HG03442 (cell line): ENCODE measurements around the gene SLC9A3.

ENCODE experiments used
- ATAC-seq: cut with Tn5 transposase; IDR thresholded peaks from one replicate; pipeline ENCODE4 v1.9.1; 2021; ENCODE audit warnings: mild to moderate bottlenecking, moderate library complexity; ENCODE audit not compliant: unreplicated experiment

SLC9A3 gene

DNA sequence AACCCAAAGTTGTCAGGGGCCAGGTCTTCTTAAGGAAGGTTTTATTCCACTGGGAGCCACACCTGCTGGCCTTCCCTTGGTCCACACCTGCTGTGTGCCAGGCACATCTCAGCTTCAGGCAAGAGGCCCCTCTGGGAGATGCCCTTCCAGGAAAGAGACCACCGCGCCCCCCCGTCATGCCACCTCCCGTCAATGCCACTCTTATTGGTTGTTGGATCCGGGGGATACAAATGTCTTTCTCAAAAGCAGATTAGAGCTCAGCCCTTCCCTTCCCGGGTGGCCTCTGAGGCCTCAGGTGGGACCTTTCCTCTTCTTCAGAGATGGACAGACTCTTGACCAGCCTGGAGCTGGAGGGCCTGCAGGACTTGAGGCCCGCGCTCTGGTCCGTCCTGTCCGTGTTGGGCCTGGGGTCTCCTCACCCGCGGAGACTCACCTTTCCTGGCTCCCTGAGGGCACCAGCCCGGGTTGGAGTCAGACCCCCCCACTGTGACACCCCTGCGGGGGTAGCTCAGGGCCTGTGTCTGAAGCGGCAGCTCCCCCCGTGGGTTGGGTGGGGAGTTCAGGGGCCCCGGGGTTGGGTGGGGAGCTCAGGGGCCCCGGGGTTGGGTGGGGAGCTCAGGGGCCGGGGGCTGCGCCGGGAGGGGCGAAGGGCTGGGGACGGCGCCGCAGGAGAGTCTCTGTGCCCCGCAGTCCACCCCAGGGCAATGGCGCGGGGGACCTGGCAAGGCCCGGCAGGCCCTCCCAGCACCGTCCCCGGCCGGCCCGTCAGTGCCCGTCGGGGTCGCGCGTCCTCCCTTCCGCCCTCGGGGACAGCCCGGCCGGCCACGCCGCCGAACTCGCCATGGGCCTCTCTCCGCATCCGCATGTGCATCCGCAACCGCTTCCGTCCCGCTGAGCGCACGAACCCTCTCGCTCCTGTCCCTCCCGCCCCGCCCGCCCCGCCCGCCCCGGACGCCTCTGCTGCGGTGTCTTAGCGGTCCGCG is 3.7 kb upstream of the SLC9A3 start:
- no peak for ATAC-seq

DNA sequence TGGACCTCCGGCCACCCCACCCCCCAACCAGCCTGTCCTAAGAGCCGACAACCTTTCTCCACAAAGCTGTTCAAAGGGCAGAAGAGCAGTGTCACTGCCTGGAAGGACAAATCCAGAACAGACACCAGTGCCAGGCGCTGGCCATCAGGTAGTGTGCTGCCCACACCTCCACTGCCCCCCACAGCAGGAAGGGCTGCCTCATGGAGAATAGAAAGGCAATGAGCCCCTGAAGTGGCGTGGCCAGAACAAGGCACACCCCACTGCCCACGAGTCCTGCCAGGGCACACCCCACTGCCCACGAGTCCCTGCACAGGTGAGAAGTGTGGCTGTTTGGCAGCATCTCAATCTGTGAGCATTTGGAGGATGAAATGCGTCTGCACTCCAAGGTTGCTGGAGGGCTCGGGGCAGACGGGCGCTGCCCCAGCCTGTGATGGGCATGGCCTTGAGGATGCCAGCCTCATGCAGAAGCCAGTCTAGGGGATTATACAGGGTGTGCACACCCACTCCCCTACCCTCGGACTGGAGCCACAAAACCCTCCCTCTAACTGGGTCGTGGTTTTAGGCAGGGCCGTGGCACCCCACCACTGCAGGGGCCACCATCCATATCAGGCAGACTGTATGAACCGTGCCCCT is 2.3 kb upstream of the SLC9A3 start:
- no peak for ATAC-seq

DNA sequence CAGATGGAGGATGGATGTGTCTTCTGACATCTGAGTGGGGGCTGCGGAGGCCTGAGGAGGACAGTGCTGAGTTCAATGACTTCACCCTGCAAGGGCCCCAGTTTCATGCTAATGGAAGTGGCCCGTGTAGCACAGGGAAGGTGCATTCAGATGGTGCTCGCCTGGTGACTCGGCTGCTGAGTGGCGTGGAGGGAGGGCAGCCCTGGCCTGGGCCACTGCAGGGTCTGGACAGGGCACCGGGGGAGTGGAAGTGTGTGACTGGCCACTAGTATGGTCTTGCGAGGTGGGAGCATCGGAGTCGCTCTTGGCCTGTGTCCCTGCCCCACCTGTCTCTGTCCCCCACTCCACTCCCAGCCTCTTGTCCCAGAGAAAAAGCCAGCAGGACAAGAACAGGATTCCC is 1.7 kb upstream of the SLC9A3 start:
- ATAC-seq = no peak

DNA sequence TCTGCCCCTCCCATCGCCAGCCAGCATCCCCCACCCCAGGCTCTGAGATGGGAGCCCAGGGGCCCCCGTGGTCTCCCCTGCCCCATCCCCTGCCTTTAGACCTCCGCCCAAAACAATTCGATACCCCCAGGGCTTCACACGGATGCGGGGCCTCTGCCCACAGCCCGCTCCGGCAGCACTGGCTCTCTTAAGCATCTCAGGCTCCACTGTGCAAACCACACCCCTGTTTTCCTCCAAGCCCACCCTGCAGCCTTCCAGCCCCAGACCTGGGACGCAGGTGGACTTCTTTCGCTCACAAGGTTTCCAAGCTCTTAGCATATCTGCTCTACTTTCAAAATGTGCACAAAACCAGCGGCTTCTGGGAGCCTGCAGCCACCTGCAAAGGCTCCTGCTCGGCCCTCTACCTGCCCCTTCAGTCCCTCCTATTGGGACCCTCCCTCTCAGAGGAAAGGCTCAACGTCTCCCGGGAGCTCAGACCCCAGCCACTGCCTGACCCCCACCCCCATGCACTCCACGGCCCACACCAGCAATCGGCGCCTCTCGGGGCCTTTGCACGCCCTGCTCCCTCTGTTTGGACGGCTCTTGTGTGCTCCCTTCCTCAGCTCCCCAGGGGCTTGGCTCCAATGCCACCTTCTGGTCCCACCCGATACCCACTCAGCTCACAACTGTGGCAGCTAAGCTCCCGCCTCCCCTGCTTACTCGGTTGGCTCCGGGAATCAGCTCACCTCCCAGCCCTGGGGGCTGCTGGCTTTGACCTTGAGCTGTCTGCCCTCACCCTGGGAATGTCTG is 918 bp upstream of the SLC9A3 start:
- no peak for ATAC-seq

DNA sequence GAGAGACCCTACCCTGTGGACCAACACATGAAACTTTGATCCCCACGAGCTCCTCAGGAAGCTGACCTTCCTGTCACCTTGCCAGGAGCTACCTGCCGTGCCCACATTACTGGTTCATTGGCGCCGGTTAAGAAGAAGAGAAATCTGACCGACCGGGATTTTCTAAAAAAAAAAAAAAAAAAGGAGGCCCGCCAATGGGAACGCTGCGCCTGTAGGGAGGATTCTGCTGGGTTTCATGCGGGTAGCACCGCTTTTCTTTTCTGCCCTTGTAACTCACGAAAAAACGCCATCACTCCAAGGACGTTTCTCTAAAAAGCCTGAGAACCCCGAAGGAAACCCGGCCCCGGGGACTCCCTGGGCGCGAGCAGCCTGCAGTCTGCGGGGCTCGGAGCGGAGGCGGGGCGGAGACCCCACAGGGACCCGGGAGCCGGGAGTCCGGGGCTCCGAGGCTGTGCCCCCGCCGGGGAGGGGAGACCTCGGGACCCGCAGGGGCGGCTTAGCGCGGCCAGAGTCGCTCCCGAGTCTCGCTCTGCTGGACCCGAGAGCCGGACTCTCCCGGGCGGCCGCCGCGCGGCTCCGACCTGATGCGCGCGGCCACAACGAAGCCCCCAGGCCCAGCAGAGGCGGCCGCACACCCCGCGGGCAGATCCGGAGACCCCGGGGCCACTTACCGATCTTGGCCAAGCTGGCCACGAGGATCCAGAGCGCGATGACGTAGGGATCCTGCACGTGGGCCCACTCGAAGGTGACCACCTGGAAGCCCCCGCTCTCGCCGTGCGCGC is 617 bp downstream of the SLC9A3 start:
- no peak for ATAC-seq

DNA sequence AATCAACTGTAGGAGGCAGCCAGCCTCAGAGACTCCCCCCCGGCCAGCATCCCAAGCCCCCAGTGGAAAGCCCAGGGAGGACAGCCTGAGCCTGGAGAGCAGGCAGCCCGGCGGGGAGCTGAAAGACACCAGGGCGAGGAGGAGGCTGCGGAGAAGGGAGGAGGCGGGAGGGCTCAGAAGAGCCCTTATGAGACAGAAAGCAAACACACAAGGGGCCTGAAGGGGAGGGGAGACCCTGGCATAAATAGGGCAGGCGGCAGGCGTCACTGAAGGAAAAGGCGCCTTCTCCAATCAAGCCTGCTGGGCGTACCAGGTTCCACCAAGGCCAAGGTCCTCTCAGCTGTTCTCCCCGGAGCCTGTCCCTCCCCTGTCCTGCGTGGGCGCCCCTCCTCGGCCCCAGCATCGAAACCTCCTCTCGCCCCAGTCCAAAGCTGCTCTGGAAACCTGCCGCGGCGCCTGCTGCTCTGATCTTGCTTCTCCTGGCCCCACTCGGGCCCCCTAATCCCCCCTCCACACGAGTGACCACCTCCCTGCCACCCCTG is 1.3 kb downstream of the SLC9A3 start:
- ATAC-seq = no peak

DNA sequence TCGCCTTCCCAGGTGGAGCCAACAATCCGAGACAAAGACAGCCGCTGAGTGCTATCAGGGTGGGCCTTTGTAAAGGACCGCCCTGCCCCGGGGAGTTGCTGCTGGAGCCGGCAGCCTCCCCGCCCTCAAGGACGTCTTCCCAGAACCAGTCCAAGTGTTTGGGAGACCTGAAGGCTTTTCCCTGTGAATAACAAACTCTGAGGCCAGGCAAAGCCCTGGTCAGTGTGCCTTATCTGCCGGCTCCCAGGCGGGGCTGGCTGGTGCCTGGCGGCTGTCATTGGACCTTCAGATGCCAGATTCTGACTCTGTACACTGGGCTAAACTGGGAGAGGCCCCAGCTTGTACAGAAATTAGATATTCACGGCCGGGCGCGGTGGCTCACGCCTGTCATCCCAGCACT is 2.1 kb downstream of the SLC9A3 start:
- ATAC-seq = no peak

DNA sequence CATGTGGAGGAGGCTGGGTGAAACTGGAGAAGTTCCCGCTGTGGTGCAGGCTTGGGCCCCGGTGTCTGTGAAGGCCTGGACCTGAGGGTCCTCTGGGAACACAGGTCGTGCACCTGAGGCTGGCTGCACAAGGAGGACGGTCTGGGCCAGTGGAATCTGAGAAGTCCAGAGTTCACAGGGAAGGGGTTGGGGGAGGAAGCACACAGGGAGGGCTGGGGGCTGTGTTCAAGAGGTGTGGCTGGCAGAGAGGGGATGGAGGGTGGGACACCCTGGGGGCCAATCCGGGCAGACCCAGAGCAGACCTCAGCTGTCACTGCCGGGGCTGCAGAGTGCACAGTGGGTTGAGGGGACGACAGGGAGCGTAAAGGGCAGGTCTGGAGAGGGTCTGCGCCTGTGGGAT is 2.6 kb downstream of the SLC9A3 start:
- no peak for ATAC-seq

DNA sequence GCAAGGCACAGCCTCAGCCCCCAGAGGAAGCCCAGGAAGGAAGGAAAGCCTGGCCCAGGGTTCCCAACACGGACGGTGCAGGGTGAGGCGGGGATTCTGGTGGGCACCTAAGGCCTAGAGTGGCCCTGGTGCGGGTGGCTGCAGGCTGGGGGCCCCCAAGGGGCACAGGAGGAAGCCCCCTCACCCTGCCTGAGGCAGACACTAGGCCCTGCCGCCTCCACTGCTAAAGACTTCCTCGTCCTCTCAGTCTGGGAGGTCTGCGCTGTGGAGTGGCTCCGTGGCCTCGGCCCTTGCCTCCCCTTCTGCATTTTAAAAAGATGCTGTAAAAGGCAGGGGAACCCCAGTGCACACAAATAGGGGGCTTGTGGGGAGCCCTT is 3.4 kb downstream of the SLC9A3 start:
- no peak for ATAC-seq

DNA sequence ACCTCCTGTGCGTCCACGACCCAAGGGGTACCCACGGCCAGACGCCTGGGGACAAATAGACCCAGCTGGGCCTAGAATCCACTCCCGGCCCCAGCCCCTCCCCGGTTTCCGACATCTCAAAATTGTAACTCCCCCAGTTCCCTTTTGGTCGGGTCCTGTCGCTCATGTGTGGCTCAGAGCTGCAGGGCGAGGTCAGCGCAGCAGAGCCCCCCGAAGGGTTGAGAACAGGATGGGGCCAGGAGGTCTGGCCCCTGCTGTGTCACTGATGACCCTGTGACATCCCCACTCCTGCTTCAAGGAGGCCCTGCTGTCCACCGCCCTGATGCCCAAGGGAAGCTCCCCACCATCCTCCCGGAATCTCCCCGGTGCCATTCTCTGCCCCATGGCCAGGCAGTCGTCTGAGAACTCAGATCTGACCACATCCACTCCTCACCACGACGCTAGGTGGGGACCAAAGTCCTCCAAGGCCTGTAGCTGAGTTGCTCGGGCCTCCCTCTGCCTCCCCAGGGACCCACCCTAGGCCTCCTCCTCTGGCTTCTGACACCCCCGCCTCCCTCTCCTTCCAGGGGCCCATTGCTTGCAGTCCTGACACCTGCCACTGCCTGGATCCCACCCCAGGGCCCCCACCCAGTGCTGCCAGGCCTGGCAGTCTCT is 3.9 kb downstream of the SLC9A3 start:
- no peak for ATAC-seq

DNA sequence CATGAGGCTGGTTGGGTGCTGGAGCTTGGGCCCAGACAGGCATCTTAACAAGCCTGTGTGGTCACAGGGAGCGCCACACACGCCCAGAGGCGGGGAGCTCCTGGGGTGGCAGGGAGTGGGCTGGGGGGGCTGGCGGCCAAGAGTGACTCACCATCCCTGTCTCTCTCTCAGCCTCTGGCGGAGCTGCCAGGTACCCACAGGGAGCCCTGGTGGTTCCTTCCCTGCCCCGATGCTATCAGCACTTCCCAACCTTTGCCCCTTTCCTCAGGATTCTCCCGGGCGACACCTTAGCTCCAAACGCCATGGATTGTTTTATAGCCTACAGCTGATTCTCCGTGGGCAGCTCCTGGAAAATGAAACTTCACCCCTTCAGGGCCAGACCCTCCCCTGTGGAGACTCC is 5.5 kb downstream of the SLC9A3 start:
- no peak for ATAC-seq

DNA sequence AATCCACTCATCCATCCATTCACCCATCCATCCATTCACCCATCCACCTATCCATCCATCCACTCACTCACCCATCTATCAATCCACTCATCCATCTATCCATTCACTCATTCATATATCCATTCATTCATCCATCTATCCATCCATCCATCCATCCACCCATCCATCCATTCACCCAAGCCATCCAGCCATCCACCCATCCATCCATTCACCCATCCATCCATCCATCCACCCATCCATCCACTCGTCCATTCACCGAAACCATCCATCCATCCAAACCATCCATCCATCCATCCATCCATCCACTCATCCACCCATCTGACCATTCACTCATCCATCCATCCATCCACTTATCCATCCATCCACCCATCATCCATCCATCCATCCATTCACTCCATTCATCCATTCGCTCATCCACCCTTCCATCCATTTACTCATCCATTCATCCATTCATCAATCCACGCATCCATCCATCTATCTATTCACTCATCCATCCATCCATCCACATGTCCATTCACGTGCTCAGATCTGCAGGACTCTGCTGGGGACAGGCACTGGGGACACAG is 6.6 kb downstream of the SLC9A3 start:
- no peak for ATAC-seq

DNA sequence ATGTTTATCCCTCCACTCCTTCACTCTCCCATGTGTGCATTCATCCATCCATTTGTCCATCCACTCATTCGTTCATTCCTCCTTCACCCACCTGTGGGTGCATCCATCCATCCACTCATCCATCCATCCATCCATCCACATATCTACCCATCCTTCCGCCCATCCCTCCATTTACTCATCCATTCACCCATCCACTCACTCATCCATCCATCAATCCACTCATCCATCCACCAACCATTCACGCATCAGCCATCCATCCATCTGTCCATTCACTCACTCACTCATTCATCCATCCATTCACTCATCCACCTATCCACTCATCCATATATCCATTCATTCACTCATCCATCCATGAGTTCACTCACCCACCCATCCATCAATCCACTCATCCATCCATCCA is 7.3 kb downstream of the SLC9A3 start:
- no peak for ATAC-seq

DNA sequence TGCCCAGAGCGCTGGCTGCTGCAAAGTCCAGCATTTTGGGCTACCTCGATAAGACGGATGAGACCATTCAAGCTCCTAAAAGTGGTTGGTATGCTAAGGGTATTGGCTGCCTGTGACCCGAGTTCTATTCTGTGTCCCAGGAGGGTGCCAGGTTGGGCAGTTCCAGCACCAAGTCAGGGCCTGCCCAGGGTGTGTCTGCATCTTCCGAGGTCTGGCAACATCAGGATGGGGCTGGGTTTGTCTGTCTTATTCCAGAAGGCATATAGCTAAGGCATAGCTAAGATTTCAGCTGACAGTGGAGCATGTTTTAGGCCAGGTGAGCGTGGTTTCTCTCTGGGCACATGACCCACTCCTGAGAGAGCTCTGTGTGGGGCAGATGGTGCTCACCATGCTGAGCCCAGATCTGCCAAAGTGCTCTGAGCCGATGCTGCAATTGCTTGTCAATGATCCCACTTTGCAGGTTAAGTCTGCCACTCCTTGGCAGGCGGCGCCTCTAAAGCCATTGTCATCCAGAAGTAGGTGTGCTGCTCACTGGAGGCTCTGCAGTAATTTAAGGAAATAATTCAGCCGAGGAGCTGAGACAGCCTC is 7.8 kb downstream of the SLC9A3 start:
- ATAC-seq = no peak

DNA sequence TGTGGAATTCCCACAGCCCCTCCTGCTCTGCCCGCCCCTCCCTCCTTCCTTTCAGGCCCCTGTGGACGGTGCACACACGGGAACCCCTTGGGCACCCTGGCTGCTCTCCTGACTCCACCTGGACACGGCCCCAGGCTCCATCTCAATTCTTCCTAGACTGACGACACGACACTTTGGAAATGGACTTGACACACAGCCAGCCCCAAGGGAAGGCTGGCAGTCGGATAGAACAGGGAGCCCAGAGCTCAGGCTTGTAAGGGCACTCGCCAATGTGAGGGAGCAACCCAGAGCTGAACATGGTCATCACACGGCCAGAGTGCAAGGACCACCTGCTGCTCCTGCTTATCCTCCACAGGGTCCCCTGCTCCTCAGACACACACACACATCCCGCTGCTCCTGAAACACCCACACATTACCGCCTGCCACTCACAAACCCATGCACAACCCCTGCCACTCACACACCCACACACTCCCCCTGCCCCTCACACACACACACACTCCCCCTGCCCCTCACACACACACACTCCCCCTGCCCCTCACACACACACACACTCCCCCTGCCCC is 8.9 kb downstream of the SLC9A3 start:
- ATAC-seq = no peak

DNA sequence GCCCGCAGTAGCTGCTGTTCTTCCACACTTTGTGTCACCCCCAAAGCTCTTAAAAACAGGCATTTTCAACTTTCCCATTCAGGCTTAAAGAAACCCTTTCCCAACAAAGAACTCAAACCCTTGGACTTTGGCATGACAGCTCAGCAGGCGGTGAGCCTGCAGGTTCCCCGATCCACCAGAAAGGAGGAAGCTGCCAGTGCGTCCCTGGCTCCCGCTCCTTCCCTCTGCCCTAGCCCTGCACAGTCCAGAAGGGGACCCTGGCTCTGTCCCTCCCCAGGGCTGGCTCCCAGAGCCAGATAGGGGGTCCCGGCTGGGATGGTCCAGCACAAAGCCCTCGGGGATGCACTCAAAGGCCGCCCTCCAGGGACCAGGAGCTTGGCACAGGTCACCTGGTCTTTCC is 9.6 kb downstream of the SLC9A3 start:
- no peak for ATAC-seq

DNA sequence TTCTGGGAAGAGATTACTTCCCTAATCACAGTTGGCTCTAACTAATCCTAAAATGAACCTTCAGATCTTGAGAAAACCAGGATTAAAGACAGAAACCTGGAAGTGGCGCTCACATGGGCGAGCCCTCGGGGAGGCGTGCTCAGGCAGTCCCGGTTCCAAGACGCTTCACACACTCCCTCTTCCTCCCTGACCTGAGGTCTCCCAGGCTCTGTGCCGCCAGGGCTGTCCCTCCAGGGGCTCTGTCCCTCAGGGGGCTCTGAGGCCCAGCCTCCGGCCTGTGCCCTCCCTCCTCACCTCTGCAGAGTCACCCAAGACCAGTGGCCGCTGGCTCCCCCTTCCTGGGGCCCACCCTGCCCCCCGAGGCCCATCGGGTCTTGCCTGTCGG is 10.2 kb downstream of the SLC9A3 start:
- ATAC-seq = no peak

DNA sequence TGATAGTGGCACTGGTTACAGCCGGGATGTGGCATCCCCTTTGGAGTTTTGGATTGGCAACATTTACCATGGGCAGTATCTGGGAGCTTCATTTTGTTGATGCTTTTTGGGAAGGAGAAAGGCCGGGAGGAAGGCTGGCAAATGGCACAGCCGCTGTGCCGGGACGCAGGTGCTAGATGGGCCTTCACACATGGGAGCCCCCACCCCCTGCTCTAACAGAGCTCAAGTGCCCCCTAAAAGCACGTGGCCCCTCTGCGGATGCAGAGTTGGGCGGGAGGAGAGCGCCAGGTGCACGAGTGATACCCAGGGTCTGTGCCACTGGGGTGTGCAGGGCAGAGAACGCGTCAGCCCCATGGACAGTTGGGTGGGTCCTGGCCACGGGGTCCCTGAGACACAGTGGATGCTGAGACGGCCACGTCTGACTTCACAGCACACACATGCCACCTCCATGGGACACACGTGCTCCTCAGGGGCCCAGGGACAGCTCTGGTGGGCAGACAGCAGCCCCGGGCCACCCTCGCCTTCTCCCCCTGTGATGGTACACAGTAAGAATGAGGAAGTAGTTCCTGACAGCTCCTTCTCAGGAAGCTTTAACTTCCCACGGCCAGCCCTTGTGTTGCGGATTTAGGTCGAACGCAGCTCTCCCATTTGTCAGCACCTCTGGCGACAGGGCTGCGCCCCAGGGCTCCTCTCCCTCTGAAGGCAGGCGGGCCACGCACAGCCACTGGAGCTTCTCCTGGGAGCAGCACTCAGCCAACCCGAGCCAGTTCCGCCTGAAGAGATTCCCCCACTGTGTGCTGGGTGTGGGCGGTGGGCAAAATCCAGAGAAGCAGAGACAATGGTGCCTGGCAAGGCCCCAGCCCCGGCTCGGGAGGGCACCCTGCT is 10.8 kb downstream of the SLC9A3 start:
- no peak for ATAC-seq
